GM12872 (cell line): ENCODE results near the gene SLC16A8.

Experiments used
- TF ChIP-seq, protein P1 (sequence below): IDR thresholded peaks from 3 replicates; pipeline ENCODE4 v1.5.1; 2011; ENCODE audit warnings: low read depth, mild to moderate bottlenecking, low read length, moderate library complexity; ENCODE audit not compliant: insufficient read depth

Gene SLC16A8

DNA sequence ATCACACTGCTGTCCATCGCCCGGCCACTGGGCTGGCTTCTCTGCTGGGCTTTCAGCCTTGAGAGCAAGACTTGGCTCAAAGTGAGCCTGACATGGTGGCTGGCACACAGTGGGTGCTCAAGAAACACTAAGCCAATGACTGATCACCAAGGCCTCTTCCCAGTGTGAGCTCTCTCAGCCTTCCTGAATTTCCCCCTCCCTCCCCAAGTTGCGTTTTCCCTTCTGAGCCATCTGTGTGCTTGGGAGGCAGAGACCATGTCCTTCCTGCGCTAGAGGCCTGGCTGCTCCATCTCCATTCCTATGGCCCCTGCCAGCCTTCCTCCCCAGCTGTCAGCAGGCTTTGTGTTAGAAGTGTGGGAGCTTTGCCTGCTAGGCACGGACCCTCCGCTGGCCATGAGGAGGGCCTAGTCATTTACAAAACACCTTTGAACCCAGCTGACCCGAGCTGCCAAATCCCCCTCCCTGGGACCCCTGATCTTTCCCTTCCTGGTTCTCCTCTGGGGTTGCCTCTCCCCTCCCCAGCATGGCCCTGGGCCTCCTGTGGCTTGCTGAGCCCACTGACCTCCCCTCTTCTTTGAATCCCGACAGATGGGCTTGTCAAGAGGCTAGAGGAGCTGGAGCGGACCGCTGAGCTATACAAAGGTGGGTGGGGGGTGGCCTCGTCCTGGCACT, 13.6 kb downstream of the SLC16A8 start:
- TF ChIP-seq, protein P1, sequence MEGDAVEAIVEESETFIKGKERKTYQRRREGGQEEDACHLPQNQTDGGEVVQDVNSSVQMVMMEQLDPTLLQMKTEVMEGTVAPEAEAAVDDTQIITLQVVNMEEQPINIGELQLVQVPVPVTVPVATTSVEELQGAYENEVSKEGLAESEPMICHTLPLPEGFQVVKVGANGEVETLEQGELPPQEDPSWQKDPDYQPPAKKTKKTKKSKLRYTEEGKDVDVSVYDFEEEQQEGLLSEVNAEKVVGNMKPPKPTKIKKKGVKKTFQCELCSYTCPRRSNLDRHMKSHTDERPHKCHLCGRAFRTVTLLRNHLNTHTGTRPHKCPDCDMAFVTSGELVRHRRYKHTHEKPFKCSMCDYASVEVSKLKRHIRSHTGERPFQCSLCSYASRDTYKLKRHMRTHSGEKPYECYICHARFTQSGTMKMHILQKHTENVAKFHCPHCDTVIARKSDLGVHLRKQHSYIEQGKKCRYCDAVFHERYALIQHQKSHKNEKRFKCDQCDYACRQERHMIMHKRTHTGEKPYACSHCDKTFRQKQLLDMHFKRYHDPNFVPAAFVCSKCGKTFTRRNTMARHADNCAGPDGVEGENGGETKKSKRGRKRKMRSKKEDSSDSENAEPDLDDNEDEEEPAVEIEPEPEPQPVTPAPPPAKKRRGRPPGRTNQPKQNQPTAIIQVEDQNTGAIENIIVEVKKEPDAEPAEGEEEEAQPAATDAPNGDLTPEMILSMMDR, result no peak

DNA sequence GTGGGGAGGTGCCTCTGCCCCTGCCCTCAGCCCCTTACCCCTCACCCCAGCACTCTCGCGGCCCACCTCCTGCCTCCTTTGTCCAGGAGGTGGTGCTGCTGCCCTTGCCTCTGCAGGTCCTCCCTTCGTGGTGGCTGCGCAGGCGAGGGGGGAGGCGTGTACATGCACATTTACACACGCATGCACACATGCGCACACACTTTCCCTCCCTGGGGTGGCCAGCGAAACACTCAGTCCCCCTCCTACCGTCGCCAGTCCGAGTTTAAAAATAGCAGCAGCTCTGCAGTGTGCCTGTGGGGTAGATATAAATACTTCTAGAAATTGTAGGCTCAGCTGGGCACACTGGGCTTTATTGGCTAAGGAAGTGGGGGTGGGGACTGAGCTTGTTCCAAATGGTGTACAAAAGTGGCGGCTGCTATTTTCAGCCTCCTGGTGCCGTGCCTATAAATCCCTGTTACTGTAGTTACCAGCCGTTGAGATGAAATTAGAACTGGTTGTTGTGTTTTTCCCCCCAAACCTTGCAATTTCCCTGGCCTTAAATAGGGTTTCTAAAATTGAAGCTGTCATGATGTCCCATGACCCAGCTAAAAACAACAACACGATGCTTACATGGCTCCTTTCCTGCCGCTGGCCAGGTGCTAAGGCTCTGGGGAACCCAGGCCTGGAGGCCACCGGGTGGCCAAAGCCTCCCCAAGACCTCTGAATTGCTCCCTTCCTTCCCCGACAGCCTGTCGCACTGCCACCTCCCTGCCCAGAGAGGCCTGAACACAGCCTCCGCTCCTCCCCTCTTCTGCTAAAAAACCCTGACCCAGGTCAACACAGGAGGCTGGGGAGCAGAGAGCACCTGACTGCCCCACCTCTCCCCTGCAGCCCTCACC, 14.4 kb downstream of the SLC16A8 start:
- TF ChIP-seq, protein P1, result peak; percentile 20; the same call in 1 of the 3 replicates

GRCh38 chr22:38068641-38069371, 15.2 kb downstream of the SLC16A8 start:
- TF ChIP-seq, protein P1, result no peak

- TF ChIP-seq, protein P1, result no peak
Measured at GRCh38 chr22:38067761-38068360, 16.1 kb downstream of the SLC16A8 start.

- TF ChIP-seq, protein P1, result no peak
Measured at GRCh38 chr22:38067028-38067415, 17.0 kb downstream of the SLC16A8 start.

- TF ChIP-seq, protein P1, result no peak
Measured at GRCh38 chr22:38066381-38067027, 17.5 kb downstream of the SLC16A8 start.
